Gastrocnemius medialis (tissue), 4 donors: ENCODE measurements around the gene MRM2.

Experiments
- CTCF ChIP-seq, 5 experiments: fragments of 450-650 bp in 3 of 5; fragments of 200-600 bp in 2 of 5; sonication (generic) in 2 of 5; IDR thresholded peaks in 4 of 5; conservative IDR thresholded peaks in 1 of 5; 1 replicate in 4 of 5; 2 replicates in 1 of 5; pipeline ENCODE4 v1.5.1; 2016 to 2019; ENCODE audit warnings: antibody characterized with exemption in 5 of 5, mild to moderate bottlenecking in 3 of 5, moderate library complexity in 3 of 5
- POLR2A ChIP-seq, 2 donors: fragments of 450-650 bp; IDR thresholded peaks; one replicate each; pipeline ENCODE4 v1.6.1; 2017; ENCODE audit warnings: antibody characterized with exemption in 2 of 2, mild to moderate bottlenecking in 2 of 2, moderate library complexity in 2 of 2

DNA sequence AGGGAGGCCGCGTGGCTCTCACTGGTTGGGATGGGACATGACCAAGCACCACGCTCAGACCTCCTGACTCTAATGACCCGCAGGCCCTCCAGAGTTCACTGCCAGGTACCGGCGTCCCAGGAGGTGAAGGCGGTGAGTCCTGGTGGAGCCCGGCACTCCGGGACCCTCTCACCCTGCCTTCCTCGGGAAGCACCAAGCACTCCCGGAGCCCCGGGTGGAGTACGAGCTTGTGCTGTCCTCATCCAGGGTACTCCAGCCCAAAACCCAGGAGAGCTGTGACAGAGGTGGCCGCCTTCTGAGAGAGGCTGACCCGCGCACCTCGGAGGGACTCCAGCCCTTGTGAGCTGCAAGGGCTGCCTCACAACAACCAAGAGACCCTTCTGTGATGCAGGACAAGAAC, 18.7 kb downstream of the MRM2 start:
- TF ChIP-seq CTCF (IDR thresholded peaks at IDR 0.05 in 4 of 5, conservative IDR thresholded peaks at IDR 0.05 in 1 of 5) (no peak), POLR2A (IDR thresholded peaks at IDR 0.05) (no peak)
